B cell (primary cell): ENCODE data around the gene OTUD6A. TPM values are rescaled to one million over a fixed set of nuclear protein-coding genes. Genes with fewer than 3 reads are reported as not detected.
A peak's percentile ranks its signal among the peaks of the same experiment; 100 is the strongest.

ENCODE experiments used
- ATAC-seq: fragments of 200-7000 bp; cut with Tn5 transposase; one replicate; pipeline ENCODE4 v1.10.0; 2021; ENCODE audit warnings: low read depth, mild to moderate bottlenecking, moderate number of reproducible peaks, moderate library complexity
- CTCF ChIA-PET: fragments of 350-600 bp; sonication (Branson Sonifier 250); formaldehyde crosslinking; loops from one replicate; lab custom pipeline; 2021; ENCODE audit warnings: antibody characterized with exemption, inconsistent platforms; lab: Charles Lee
- POLR2A ChIA-PET: fragments of 350-600 bp; sonication (Branson Sonifier 250); formaldehyde crosslinking; loops from one replicate; lab custom pipeline; 2021; ENCODE audit warnings: antibody characterized with exemption; lab: Charles Lee
- DNase-seq: peaks from one replicate; pipeline ENCODE4 v3.0.0; 2013
- H2AFZ ChIP-seq: 2 replicates; pipeline ENCODE4 v1.6.1; 2012; ENCODE audit warnings: mild to moderate bottlenecking, low read depth, low read length; ENCODE audit not compliant: insufficient read depth, poor library complexity, severe bottlenecking
- H3K27ac ChIP-seq, 2 donors: 1 replicate in 1 of 2; 2 replicates in 1 of 2; pipeline ENCODE4 v1.5.1; 2012 to 2013; ENCODE audit warnings: low read length in 2 of 2, mild to moderate bottlenecking in 2 of 2, moderate library complexity in 1 of 2
- H3K27me3 ChIP-seq, 4 experiments: fragments of 200-600 bp in 1 of 4; sonication (generic) in 1 of 4; replicated peaks in 1 of 4; 1 replicate in 2 of 4; 2 replicates in 2 of 4; pipeline versions ENCODE4 v1.6.1 to v1.7.0; 2013 to 2016; ENCODE audit warnings: low read length in 3 of 4, mild to moderate bottlenecking in 2 of 4, mixed read lengths in 1 of 4, moderate library complexity in 1 of 4; ENCODE audit not compliant: insufficient read depth in 4 of 4, control insufficient read depth in 3 of 4; ENCODE audit errors: control extremely low read depth in 1 of 4
- H3K36me3 ChIP-seq, 2 experiments: replicated peaks in 1 of 2; 1 replicate in 1 of 2; 2 replicates in 1 of 2; pipeline versions ENCODE4 v1.6.1 to v1.7.1; 2013; ENCODE audit warnings: low read length in 1 of 2; ENCODE audit not compliant: insufficient read depth in 2 of 2, control insufficient read depth in 1 of 2; ENCODE audit errors: control extremely low read depth in 1 of 2, extremely low read depth in 1 of 2
- H3K4me1 ChIP-seq, 2 donors: fragments of 200-600 bp in 1 of 2; sonication (generic) in 1 of 2; 1 replicate in 1 of 2; 2 replicates in 1 of 2; pipeline versions ENCODE4 v1.5.1 to v1.6.1; 2013 to 2017; ENCODE audit warnings: low read length in 2 of 2; ENCODE audit not compliant: control insufficient read depth in 2 of 2, insufficient read depth in 2 of 2
- H3K4me2 ChIP-seq: replicated peaks from 2 replicates; pipeline ENCODE3; 2012; ENCODE audit warnings: mild to moderate bottlenecking, low read depth, low read length; ENCODE audit not compliant: poor library complexity, severe bottlenecking
- H3K4me3 ChIP-seq, 5 experiments: fragments of 200-600 bp in 1 of 5; sonication (generic) in 1 of 5; 1 replicate in 3 of 5; 2 replicates in 2 of 5; pipeline versions ENCODE4 v1.5.1 to v1.7.0; 2011 to 2016; ENCODE audit warnings: low read length in 4 of 5, mild to moderate bottlenecking in 4 of 5, low read depth in 2 of 5, control low read depth in 1 of 5, moderate library complexity in 1 of 5; ENCODE audit not compliant: insufficient read depth in 1 of 5; ENCODE audit errors: control extremely low read depth in 1 of 5, extremely low read depth in 1 of 5
- H3K79me2 ChIP-seq: fragments of 200-600 bp; sonication (generic); one replicate; pipeline ENCODE4 v1.6.0; 2016; ENCODE audit warnings: low read length; ENCODE audit not compliant: control insufficient read depth, insufficient read depth
- H3K9ac ChIP-seq: fragments of 200-600 bp; sonication (generic); 2 replicates; pipeline ENCODE4 v1.6.1; 2017; ENCODE audit warnings: mild to moderate bottlenecking, low read length, moderate library complexity
- H3K9me3 ChIP-seq, 3 donors: one replicate each; pipeline versions ENCODE4 v1.6.1 to v1.7.1; 2013; ENCODE audit warnings: low read length in 2 of 3; ENCODE audit not compliant: control insufficient read depth in 2 of 3, insufficient read depth in 1 of 3; ENCODE audit errors: control extremely low read depth in 1 of 3
- H4K20me1 ChIP-seq: 2 replicates; pipeline ENCODE4 v1.6.0; 2012; ENCODE audit warnings: mild to moderate bottlenecking, low read length; ENCODE audit not compliant: insufficient read depth, control insufficient read depth, poor library complexity, severe bottlenecking
- H3K27ac Mint-ChIP-seq: one replicate; pipeline ENCODE4 v1.8.0; 2021; ENCODE audit warnings: mixed read lengths
- H3K27me3 Mint-ChIP-seq: one replicate; pipeline ENCODE4 v1.8.0; 2021; ENCODE audit warnings: mixed read lengths
- H3K4me1 Mint-ChIP-seq: one replicate; pipeline ENCODE4 v1.8.0; 2021; ENCODE audit warnings: mixed read lengths
- H3K4me3 Mint-ChIP-seq: one replicate; pipeline ENCODE4 v1.8.0; 2021; ENCODE audit warnings: mixed read lengths
- H3K9me3 Mint-ChIP-seq: one replicate; pipeline ENCODE4 v1.8.0; 2022; ENCODE audit warnings: mixed read lengths; ENCODE audit not compliant: insufficient read depth
- EZH2 ChIP-seq: IDR thresholded peaks from 2 replicates; pipeline ENCODE4 v1.6.1; 2012; ENCODE audit warnings: borderline replicate concordance, low read depth, mild to moderate bottlenecking, moderate library complexity, low read length; ENCODE audit not compliant: insufficient read depth, poor library complexity, severe bottlenecking
- WGBS: methylation state at CpG from one replicate; pipeline ENCODE4 v1.1.5; 2013; ENCODE audit warnings: missing lambda C conversion rate; ENCODE audit not compliant: insufficient coverage; 5-methylcytosine and 5-hydroxymethylcytosine counted together
- intact Hi-C: fragments of 100-400 bp; cut with micrococcal nuclease; formaldehyde crosslinking; loops from one replicate; pipeline ENCODE4 v1.10.0; 2022
- polyA plus RNA-seq: library from polyadenylated mRNA; depleted of rRNA; stranded (reverse); fragments of >200 nt; gene quantifications from 2 replicates; pipeline ENCODE4 v1.2.3, GENCODE V29; 2012
- total RNA-seq, 2 donors: library from RNA; stranded (reverse); fragments of 120-200 nt in 1 of 2; gene quantifications; 1 replicate in 1 of 2; 2 replicates in 1 of 2; pipeline versions ENCODE4 v1.2.3 to v1.2.4, GENCODE V29; 2013 to 2022
- TF ChIP-seq, protein P1 (sequence below): fragments of 200-600 bp; IDR thresholded peaks from one replicate; pipeline ENCODE4 v1.8.0; 2022; ENCODE audit warnings: antibody characterized with exemption, mild to moderate bottlenecking

The OTUD6A gene
- total and polyA plus RNA-seq, 2 donors (not counting 1 experiment from before 2014, with no cell fraction given) = not detected

DNA sequence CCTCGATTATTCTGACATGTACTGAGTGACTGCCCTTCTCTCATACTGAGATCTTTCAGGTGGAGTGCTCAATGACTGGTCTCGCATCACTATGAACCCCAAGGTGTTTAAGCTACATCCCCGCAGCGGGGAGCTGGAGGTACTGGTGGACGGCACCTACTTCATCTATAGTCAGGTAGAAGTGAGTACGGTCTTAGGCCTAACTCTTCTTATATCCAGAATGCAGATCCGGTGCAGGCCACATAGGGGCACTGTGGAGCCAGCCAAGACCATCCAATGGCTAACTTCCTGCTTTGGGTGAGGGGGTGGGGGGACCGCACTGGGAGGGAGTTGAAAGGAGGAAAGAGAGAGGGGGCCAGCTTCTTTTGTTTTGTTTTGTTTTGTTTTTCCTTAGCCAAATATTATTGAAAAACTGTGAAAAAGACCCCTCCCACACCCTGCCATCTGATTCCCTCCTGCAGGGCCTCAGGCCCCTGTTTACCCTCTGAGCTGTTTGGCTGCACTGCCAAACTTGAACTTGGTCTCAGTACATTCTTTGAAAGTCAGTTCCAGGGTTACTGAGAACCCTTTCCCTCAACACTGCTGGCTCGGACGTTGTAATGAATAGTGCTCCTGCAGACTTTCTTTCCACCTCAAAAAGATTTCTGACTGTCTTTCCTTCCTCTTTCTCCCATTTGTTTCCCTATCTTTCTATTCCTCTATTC, 28.8 kb upstream of the OTUD6A start:
- Histone ChIP-seq H3K36me3 (no peaks in the 10 kb centered on the region), H3K4me2 (no peak overlapping the region), H2AFZ (no peak overlapping the region), H3K4me1 (no peaks in the 10 kb centered on the region), H4K20me1 (no peaks in the 10 kb centered on the region), H3K4me3 (no peak overlapping the region), H3K27me3 (no peaks in the 10 kb centered on the region), H3K27ac (no peak overlapping the region), H3K79me2 (no peaks in the 10 kb centered on the region), H3K9me3 (no peaks in the 10 kb centered on the region), H3K9ac (no peak overlapping the region)
- ATAC-seq (no peak), DNase-seq (peak; percentile 2)
- WGBS = 81% methylated on average over 2 of the region's 10 CpGs
- Mint-ChIP-seq H3K4me1 (no peaks in the 10 kb centered on the region), H3K27ac (no peak overlapping the region), H3K4me3 (no peak overlapping the region), H3K9me3 (no peaks in the 10 kb centered on the region), H3K27me3 (peaks cover 3% of the 10 kb centered on the region)
- no peak for TF ChIP-seq EZH2
- TF ChIP-seq, protein P1, sequence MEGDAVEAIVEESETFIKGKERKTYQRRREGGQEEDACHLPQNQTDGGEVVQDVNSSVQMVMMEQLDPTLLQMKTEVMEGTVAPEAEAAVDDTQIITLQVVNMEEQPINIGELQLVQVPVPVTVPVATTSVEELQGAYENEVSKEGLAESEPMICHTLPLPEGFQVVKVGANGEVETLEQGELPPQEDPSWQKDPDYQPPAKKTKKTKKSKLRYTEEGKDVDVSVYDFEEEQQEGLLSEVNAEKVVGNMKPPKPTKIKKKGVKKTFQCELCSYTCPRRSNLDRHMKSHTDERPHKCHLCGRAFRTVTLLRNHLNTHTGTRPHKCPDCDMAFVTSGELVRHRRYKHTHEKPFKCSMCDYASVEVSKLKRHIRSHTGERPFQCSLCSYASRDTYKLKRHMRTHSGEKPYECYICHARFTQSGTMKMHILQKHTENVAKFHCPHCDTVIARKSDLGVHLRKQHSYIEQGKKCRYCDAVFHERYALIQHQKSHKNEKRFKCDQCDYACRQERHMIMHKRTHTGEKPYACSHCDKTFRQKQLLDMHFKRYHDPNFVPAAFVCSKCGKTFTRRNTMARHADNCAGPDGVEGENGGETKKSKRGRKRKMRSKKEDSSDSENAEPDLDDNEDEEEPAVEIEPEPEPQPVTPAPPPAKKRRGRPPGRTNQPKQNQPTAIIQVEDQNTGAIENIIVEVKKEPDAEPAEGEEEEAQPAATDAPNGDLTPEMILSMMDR = no peak
- intact Hi-C loops = loop anchor here (5.0 kb wide), 1 partner anchor 496 kb away; no protein-coding TSS in a partner anchor
- POLR2A ChIA-PET = no interaction called here
- CTCF ChIA-PET = interaction anchor here (0.8 kb wide), 1 partner anchor 9 kb away, joined by 3 read pairs; no protein-coding TSS in a partner anchor

DNA sequence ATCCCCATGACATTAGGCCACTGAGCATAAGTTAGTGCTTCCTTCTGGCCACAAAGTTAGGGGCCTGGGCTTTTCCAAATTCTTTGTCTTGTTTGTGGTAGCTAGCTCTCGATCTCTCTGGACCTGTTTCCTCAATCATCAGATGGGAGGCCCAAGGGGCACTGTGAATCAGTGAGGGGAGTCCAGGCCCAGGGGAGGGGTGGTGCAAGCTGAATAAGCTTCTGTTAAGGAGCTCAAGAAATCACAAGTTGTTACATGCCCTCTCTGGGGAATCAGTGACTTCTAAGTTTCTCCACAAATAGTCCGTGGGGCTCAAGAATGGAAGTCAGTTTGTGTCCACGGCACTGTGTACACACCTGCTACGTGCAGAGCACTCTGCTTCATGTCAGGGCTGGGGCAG, 27.6 kb upstream of the OTUD6A start:
- H3K4me3 Mint-ChIP-seq = no peak overlapping the region
- no peak overlapping the region for H2AFZ ChIP-seq
- ATAC-seq = no peak
- no peak overlapping the region for H3K4me2 ChIP-seq
- WGBS = 40% methylated on average over 1 of the region's 4 CpGs
- no peaks in the 10 kb centered on the region for H3K4me1 Mint-ChIP-seq
- intact Hi-C loops = loop anchor here (5.0 kb wide), 1 partner anchor 497 kb away; no protein-coding TSS in a partner anchor
- no peak overlapping the region for H3K9ac ChIP-seq
- no peak for TF ChIP-seq EZH2
- TF ChIP-seq, protein P1 = no peak
- no peaks in the 10 kb centered on the region for H4K20me1 ChIP-seq
- ChIA-PET POLR2A (no interaction called here), CTCF (interaction anchor here (0.9 kb wide), 1 partner anchor 8 kb away, joined by 3 read pairs; no protein-coding TSS in a partner anchor)
- H3K9me3 Mint-ChIP-seq = no peaks in the 10 kb centered on the region
- DNase-seq = no peak
- no peak overlapping the region for H3K4me3 ChIP-seq
- no peaks in the 10 kb centered on the region for H3K4me1 ChIP-seq
- H3K27me3 Mint-ChIP-seq = peaks cover 3% of the 10 kb centered on the region
- no peak overlapping the region for H3K27ac ChIP-seq
- H3K27ac Mint-ChIP-seq = no peak overlapping the region
- no peaks in the 10 kb centered on the region for H3K9me3 ChIP-seq
- H3K36me3 ChIP-seq = no peaks in the 10 kb centered on the region
- H3K27me3 ChIP-seq = no peaks in the 10 kb centered on the region
- H3K79me2 ChIP-seq = no peaks in the 10 kb centered on the region
